ENCODE data around the gene CLDN16. TPM values are rescaled to one million over a fixed set of nuclear protein-coding genes. Genes with fewer than 3 reads are reported as not detected.

The CLDN16 gene
- total RNA-seq, 6 experiments from 2014 or later = 0.37 to 6.6 (median 1.3) TPM

GRCh38 chr3:190404715-190405114, 16.8 kb downstream of the CLDN16 start:
- TF ChIP-seq POLR2A (IDR thresholded peaks at IDR 0.05) (no peak), CTCF (IDR thresholded peaks at IDR 0.05) (no peak)
- no peaks in the 10 kb centered on the region for H3K27me3 ChIP-seq
- no peak for ATAC-seq
- intact Hi-C loops (cut with DNase I) = no loop called here
- H3K27ac ChIP-seq = no peak overlapping the region
- DNase-seq = no peak
- H3K9me3 ChIP-seq = no peaks in the 10 kb centered on the region
- H3K4me3 ChIP-seq = no peak overlapping the region
- no peaks in the 10 kb centered on the region for H3K36me3 ChIP-seq
- 87% methylated on average over 5 of the region's 8 CpGs for WGBS (ENCODE audit: insufficient coverage, low coverage, low lambda C conversion rate, missing lambda C conversion rate)
- no peaks in the 10 kb centered on the region for H3K4me1 ChIP-seq

GRCh38 chr3:190414297-190414696, 26.3 kb downstream of the CLDN16 start:
- Histone ChIP-seq H3K4me3 (no peak overlapping the region), H3K36me3 (no peaks in the 10 kb centered on the region), H3K4me1 (no peaks in the 10 kb centered on the region), H3K27ac (no peak overlapping the region), H3K9me3 (no peaks in the 10 kb centered on the region), H3K27me3 (no peaks in the 10 kb centered on the region)
- ATAC-seq (no peak), DNase-seq (no peak)
- 100% methylated on average over 1 of the region's 3 CpGs for WGBS (ENCODE audit: insufficient coverage, low coverage, low lambda C conversion rate, missing lambda C conversion rate)
- TF ChIP-seq POLR2A (IDR thresholded peaks at IDR 0.05) (no peak), CTCF (IDR thresholded peaks at IDR 0.05) (no peak)
- intact Hi-C loops (cut with DNase I) = no loop called here

- WGBS (ENCODE audit: insufficient coverage, low coverage, low lambda C conversion rate, missing lambda C conversion rate) = 39% methylated on average over 2 of the region's 2 CpGs
- no peak overlapping the region for H3K27ac ChIP-seq
- H3K4me1 ChIP-seq = no peaks in the 10 kb centered on the region
- intact Hi-C loops (cut with DNase I) = no loop called here
- TF ChIP-seq CTCF (IDR thresholded peaks at IDR 0.05) = no peak
- TF ChIP-seq POLR2A (IDR thresholded peaks at IDR 0.05) = no peak
- H3K9me3 ChIP-seq = no peaks in the 10 kb centered on the region
- no peak for DNase-seq
- H3K27me3 ChIP-seq = no peaks in the 10 kb centered on the region
- no peaks in the 10 kb centered on the region for H3K36me3 ChIP-seq
- no peak overlapping the region for H3K4me3 ChIP-seq
- ATAC-seq = no peak
Measured at GRCh38 chr3:190424108-190424477, 36.1 kb downstream of the CLDN16 start.

- intact Hi-C loops (cut with DNase I) = no loop called here
- no peak overlapping the region for H3K27ac ChIP-seq
- H3K9me3 ChIP-seq = no peaks in the 10 kb centered on the region
- WGBS (ENCODE audit: insufficient coverage, low coverage, low lambda C conversion rate, missing lambda C conversion rate) = 9% methylated on average over 16 of the region's 16 CpGs
- ATAC-seq = peak; percentile 94 to 98 (median 98)
- TF ChIP-seq POLR2A (IDR thresholded peaks at IDR 0.05) (no peak), CTCF (IDR thresholded peaks at IDR 0.05) (peak; percentile 51 to 81 (median 66))
- H3K27me3 ChIP-seq = no peaks in the 10 kb centered on the region
- DNase-seq = peak; percentile 52 to 76 (median 72)
- H3K4me1 ChIP-seq = no peaks in the 10 kb centered on the region
- H3K36me3 ChIP-seq = no peaks in the 10 kb centered on the region
- no peak overlapping the region for H3K4me3 ChIP-seq
Measured at GRCh38 chr3:190424478-190425439, 36.8 kb downstream of the CLDN16 start.
